Measurements from ENCODE around the gene ADGRL3. TPM values are rescaled to one million over a fixed set of nuclear protein-coding genes. Genes with fewer than 3 reads are reported as not detected.

ADGRL3 gene
- total and polyA plus RNA-seq, 9 donors = 0.88 to 9.5 (median 2.5) TPM

DNA sequence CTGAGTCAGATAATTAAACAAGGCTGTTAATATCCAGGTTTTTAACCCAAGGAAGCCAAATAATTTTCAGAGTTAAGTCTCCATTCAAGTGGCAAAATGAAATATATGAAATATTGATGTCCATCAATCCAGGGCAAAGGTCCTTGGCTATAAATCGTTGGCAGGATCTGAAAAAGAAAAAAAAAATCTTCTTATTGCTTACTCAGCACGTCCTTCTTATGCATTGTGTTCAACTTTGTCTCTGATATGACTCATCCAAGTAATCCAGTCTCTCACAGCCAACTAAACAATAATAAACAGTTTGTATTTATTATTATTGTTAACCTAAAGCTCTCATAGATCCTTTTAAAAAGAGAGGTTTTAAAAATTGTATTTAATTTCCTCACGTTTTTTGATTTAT, 851.2 kb downstream of the ADGRL3 start:
- Histone ChIP-seq H3K27ac (no peak overlapping the region), H3K4me3 (no peak overlapping the region), H3K36me3 (no peaks in the 10 kb centered on the region), H3K27me3 (peaks cover 3% of the 10 kb centered on the region), H3K9me3 (no peaks in the 10 kb centered on the region), H3K4me1 (ENCODE audit: insufficient read depth) (no peaks in the 10 kb centered on the region)
- no peak for DNase-seq
- intact Hi-C loops (cut with DNase I) = no loop called here
- TF ChIP-seq EP300 (IDR thresholded peaks at IDR 0.05) (no peak), POLR2A (IDR thresholded peaks at IDR 0.05) (no peak)
- TF ChIP-seq, protein P1, sequence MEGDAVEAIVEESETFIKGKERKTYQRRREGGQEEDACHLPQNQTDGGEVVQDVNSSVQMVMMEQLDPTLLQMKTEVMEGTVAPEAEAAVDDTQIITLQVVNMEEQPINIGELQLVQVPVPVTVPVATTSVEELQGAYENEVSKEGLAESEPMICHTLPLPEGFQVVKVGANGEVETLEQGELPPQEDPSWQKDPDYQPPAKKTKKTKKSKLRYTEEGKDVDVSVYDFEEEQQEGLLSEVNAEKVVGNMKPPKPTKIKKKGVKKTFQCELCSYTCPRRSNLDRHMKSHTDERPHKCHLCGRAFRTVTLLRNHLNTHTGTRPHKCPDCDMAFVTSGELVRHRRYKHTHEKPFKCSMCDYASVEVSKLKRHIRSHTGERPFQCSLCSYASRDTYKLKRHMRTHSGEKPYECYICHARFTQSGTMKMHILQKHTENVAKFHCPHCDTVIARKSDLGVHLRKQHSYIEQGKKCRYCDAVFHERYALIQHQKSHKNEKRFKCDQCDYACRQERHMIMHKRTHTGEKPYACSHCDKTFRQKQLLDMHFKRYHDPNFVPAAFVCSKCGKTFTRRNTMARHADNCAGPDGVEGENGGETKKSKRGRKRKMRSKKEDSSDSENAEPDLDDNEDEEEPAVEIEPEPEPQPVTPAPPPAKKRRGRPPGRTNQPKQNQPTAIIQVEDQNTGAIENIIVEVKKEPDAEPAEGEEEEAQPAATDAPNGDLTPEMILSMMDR (IDR thresholded peaks at IDR 0.05) = no peak
- WGBS, 3 donors = 74% methylated on average over 3 of the region's 3 CpGs

DNA sequence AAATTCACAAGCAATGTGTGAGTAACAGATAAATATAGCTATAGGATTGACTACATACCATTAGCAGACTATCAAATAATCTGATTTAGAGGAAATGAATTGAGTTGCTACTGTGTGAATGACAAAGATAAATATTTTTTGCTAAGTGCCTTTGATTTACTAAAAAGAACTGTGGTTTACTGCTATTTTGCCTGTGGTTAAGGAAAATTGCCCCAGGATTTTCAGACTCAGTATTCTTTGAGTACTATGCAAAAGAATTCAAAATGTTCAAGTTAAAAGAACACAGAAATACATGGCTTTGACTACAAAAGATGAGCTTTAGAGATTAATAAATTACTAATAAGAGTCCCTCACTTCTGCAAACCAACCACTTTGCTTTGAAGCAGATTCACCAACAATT, 853.8 kb downstream of the ADGRL3 start:
- TF ChIP-seq, protein P1 (IDR thresholded peaks at IDR 0.05) = no peak
- no peak for TF ChIP-seq EP300 (IDR thresholded peaks at IDR 0.05)
- TF ChIP-seq POLR2A (IDR thresholded peaks at IDR 0.05) = no peak
- Histone ChIP-seq H3K4me3 (no peak overlapping the region), H3K27ac (no peak overlapping the region), H3K36me3 (no peaks in the 10 kb centered on the region), H3K9me3 (no peaks in the 10 kb centered on the region), H3K27me3 (peaks cover 3% of the 10 kb centered on the region), H3K4me1 (ENCODE audit: insufficient read depth) (no peaks in the 10 kb centered on the region)
- intact Hi-C loops (cut with DNase I) = no loop called here
- DNase-seq = no peak

DNA sequence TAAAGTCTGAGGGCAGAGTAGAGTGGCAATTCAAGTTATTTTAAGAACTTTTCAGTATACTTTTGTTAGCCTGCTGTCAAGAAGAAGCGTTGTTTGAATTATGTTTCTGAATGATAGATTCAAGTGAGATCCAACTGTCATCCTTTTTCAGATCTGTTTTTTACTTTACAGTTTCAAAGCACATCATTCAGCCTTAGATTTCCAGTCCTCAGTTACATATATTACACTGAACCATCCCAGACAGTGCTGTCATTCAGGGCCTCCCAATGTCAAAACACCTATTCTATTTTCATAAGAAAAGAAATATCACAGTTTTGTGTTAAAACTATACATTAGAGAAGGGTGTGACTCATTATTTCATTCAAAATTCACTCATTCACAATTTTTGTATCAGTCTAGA, 856.9 kb downstream of the ADGRL3 start:
- H3K27ac ChIP-seq = no peak overlapping the region
- H3K9me3 ChIP-seq = no peaks in the 10 kb centered on the region
- H3K4me1 ChIP-seq (ENCODE audit: insufficient read depth) = no peaks in the 10 kb centered on the region
- H3K4me3 ChIP-seq = no peak overlapping the region
- intact Hi-C loops (cut with DNase I) = no loop called here
- no peaks in the 10 kb centered on the region for H3K36me3 ChIP-seq
- H3K27me3 ChIP-seq = peaks cover 3% of the 10 kb centered on the region
- WGBS, 3 donors = 92 to 98% (median 93%) methylated on average over 1 of the region's 1 CpG
- no peak for TF ChIP-seq POLR2A (IDR thresholded peaks at IDR 0.05)
- TF ChIP-seq EP300 (IDR thresholded peaks at IDR 0.05) = no peak
- TF ChIP-seq, protein P1 (IDR thresholded peaks at IDR 0.05) = no peak
- no peak for DNase-seq

DNA sequence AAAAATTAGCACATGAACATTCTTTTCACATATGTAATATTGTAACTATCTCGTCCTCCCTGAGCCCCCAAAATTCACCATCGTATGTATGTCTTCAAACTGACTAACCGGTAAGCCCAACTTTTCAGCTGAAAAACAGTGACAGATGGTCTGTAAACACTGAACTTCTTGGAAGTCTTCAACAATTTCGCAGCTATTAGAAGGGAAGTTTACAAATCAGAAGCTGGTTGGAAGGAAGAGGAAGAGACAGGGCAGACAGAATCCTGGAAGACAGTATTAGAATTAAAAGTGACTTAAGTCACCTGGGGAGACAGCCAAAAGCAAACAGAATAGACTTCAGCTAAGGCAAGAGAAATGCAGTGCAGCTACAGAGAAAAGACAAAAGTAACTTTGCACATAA, 858.4 kb downstream of the ADGRL3 start:
- H3K36me3 ChIP-seq = no peaks in the 10 kb centered on the region
- intact Hi-C loops (cut with DNase I) = no loop called here
- peaks cover 3% of the 10 kb centered on the region for H3K27me3 ChIP-seq
- no peaks in the 10 kb centered on the region for H3K9me3 ChIP-seq
- no peak for DNase-seq
- no peak for TF ChIP-seq EP300 (IDR thresholded peaks at IDR 0.05)
- no peak for TF ChIP-seq POLR2A (IDR thresholded peaks at IDR 0.05)
- TF ChIP-seq, protein P1 (IDR thresholded peaks at IDR 0.05) = no peak
- no peak overlapping the region for H3K4me3 ChIP-seq
- 15 to 20% (median 16%) methylated on average over 4 of the region's 4 CpGs for WGBS, 3 donors
- no peaks in the 10 kb centered on the region for H3K4me1 ChIP-seq (ENCODE audit: insufficient read depth)
- H3K27ac ChIP-seq = no peak overlapping the region
